Endothelial cell of umbilical vein (primary cell): ENCODE data around the gene TRIM25. TPM values are rescaled to one million over a fixed set of nuclear protein-coding genes. Genes with fewer than 3 reads are reported as not detected.

Experiments
- BruUV-seq: library from RNA; stranded (reverse); fragments of 400-500 nt; replicated peaks from 2 replicates; lab custom pipeline; 2021; lab: Mats Ljungman, UMichigan
- CTCF ChIA-PET: fragments of 300-600, 350-600 bp; sonication (Branson Sonifier 250); formaldehyde crosslinking; loops from one replicate; lab custom pipeline; 2021; ENCODE audit warnings: antibody characterized with exemption, inconsistent platforms; lab: Charles Lee
- POLR2A ChIA-PET: fragments of 300-600, 350-600 bp; sonication (Branson Sonifier 250); formaldehyde crosslinking; loops from one replicate; lab custom pipeline; 2021; ENCODE audit warnings: antibody characterized with exemption, inconsistent platforms; lab: Charles Lee
- DNase-seq: peaks from one replicate; pipeline ENCODE4 v3.0.0-alpha.2; 2011; ENCODE audit warnings: low read depth, low spot score
- FAIRE-seq: peaks from 2 replicates; lab custom pipeline; 2011; peaks lifted over from hg19 to GRCh38; lab: Jason Lieb, UNC
- H2AFZ ChIP-seq: 2 replicates; pipeline ENCODE4 v1.6.0; 2012; ENCODE audit warnings: low read depth, low read length, control low read depth, inconsistent platforms
- H3K27ac ChIP-seq: 2 replicates; pipeline ENCODE4 v1.5.1; 2011; ENCODE audit warnings: low read depth, mild to moderate bottlenecking, control low read depth, low read length, moderate library complexity; ENCODE audit not compliant: insufficient read depth
- H3K27me3 ChIP-seq, 2 experiments: 2 replicates each; pipeline versions ENCODE4 v1.6.0 to v1.6.1; 2011; ENCODE audit warnings: low read length in 2 of 2, mixed read lengths in 1 of 2; ENCODE audit not compliant: control insufficient read depth in 2 of 2, insufficient read depth in 2 of 2
- H3K36me3 ChIP-seq, 2 experiments: 2 replicates in 1 of 2; 3 replicates in 1 of 2; pipeline ENCODE4 v1.5.1; 2011; ENCODE audit warnings: low read length in 2 of 2, mild to moderate bottlenecking in 1 of 2, moderate library complexity in 1 of 2; ENCODE audit not compliant: control insufficient read depth in 2 of 2, insufficient read depth in 2 of 2; ENCODE audit errors: extremely low read depth in 1 of 2
- H3K4me1 ChIP-seq: 3 replicates; pipeline ENCODE4 v1.5.1; 2011; ENCODE audit warnings: mild to moderate bottlenecking, low read length; ENCODE audit not compliant: control insufficient read depth, insufficient read depth; ENCODE audit errors: extremely low read depth
- H3K4me2 ChIP-seq: 2 replicates; pipeline ENCODE4 v1.6.1; 2011; ENCODE audit warnings: low read length, control low read depth, mixed read lengths; ENCODE audit not compliant: insufficient read depth
- H3K4me3 ChIP-seq, 3 experiments: fragments of 200-600 bp in 1 of 3; sonication (generic), shearing (Covaris generic) in 1 of 3; replicated peaks in 1 of 3; 2 replicates each; pipeline ENCODE4 v1.5.1; 2011 to 2016; ENCODE audit warnings: control low read depth in 3 of 3, low read length in 3 of 3, mild to moderate bottlenecking in 2 of 3, inconsistent platforms in 1 of 3, low read depth in 1 of 3, moderate library complexity in 1 of 3; ENCODE audit not compliant: insufficient read depth in 1 of 3
- H3K79me2 ChIP-seq: 2 replicates; pipeline ENCODE4 v1.6.0; 2012; ENCODE audit warnings: low read length, inconsistent platforms; ENCODE audit not compliant: control insufficient read depth, insufficient read depth
- H3K9ac ChIP-seq: replicated peaks from 2 replicates; pipeline ENCODE3; 2011; ENCODE audit warnings: low read length, control low read depth; ENCODE audit not compliant: insufficient read depth; ENCODE audit errors: extremely low read depth
- H3K9me1 ChIP-seq: replicated peaks from 3 replicates; pipeline ENCODE4 v1.6.0; 2011; ENCODE audit warnings: mild to moderate bottlenecking, low read length; ENCODE audit not compliant: control insufficient read depth, insufficient read depth; ENCODE audit errors: extremely low read depth
- H3K9me3 ChIP-seq: replicated peaks from 2 replicates; pipeline ENCODE4 v1.5.1; 2012; ENCODE audit warnings: low read length, inconsistent platforms; ENCODE audit not compliant: control insufficient read depth, insufficient read depth
- H4K20me1 ChIP-seq: replicated peaks from 2 replicates; pipeline ENCODE3; 2011; ENCODE audit warnings: mild to moderate bottlenecking, low read length; ENCODE audit not compliant: control insufficient read depth, insufficient read depth; ENCODE audit errors: extremely low read depth
- EZH2 ChIP-seq: IDR thresholded peaks from 2 replicates; pipeline ENCODE4 v1.6.1; 2012; ENCODE audit warnings: borderline replicate concordance, low read depth, mild to moderate bottlenecking, moderate library complexity, low read length, inconsistent platforms; ENCODE audit not compliant: severe bottlenecking
- FOS ChIP-seq: IDR thresholded peaks from 2 replicates; pipeline ENCODE4 v1.6.1; 2011; ENCODE audit warnings: mild to moderate bottlenecking, low read length, moderate library complexity, borderline replicate concordance; ENCODE audit not compliant: insufficient read depth
- GATA2 ChIP-seq: IDR thresholded peaks from 2 replicates; pipeline ENCODE4 v1.7.0; 2011; ENCODE audit warnings: low read depth, mild to moderate bottlenecking, moderate library complexity, mixed read lengths, low read length; ENCODE audit not compliant: insufficient read length, insufficient read depth
- MYC ChIP-seq: IDR thresholded peaks from one replicate; pipeline ENCODE4 v1.6.1; 2011; ENCODE audit warnings: mild to moderate bottlenecking, low read depth, low read length
- POLR2A ChIP-seq: IDR thresholded peaks from 2 replicates; pipeline ENCODE4 v1.6.1; 2012; ENCODE audit warnings: low read depth, mild to moderate bottlenecking, control low read depth, low read length
- POLR2AphosphoS5 ChIP-seq: IDR thresholded peaks from 2 replicates; pipeline ENCODE4 v1.6.1; 2012; ENCODE audit warnings: low read depth, mild to moderate bottlenecking, control low read depth, low read length, moderate library complexity; ENCODE audit not compliant: insufficient read depth
- dilution Hi-C: fragments of 300-500 bp; cut with MboI; formaldehyde crosslinking; loops from one replicate; pipeline ENCODE4 v1.15.0; 2019; ENCODE audit warnings: low sequenced_read_pairs; ENCODE audit not compliant: extremely low pct_ligation_motif_present
- intact Hi-C: fragments of 100-400 bp; cut with micrococcal nuclease; formaldehyde crosslinking; loops from one replicate; pipeline ENCODE4 v1.10.0; 2022
- polyA plus RNA-seq, 4 experiments: library from polyadenylated mRNA; depleted of rRNA in 3 of 4; stranded (reverse) in 3 of 4; unstranded in 1 of 4; fragments of >200 nt; gene quantifications; 2 replicates each; pipeline versions ENCODE4 v1.2.1 to v1.2.3, GENCODE V29; 2011 to 2012; ENCODE audit warnings: missing spikeins in 1 of 4
- total RNA-seq: library from RNA; stranded (reverse); gene quantifications from 2 replicates; pipeline ENCODE4 v1.2.3, GENCODE V29; 2021
- TF ChIP-seq, protein P1 (sequence below): IDR thresholded peaks from 2 replicates; pipeline ENCODE4 v1.6.1; 2011; ENCODE audit not compliant: insufficient read depth, insufficient read length
- TF ChIP-seq, protein P2 (sequence below), 2 donors: IDR thresholded peaks; 1 replicate in 1 of 2; 2 replicates in 1 of 2; pipeline ENCODE4 v1.5.1; 2011; ENCODE audit warnings: low read length in 2 of 2, mild to moderate bottlenecking in 2 of 2, moderate library complexity in 2 of 2, control low read depth in 1 of 2, inconsistent platforms in 1 of 2, low read depth in 1 of 2; ENCODE audit not compliant: insufficient read depth in 1 of 2; ENCODE audit errors: extremely low read depth in 1 of 2

TRIM25 gene
- total and polyA plus RNA-seq, 2 donors (not counting 3 experiments of a cell fraction or from before 2014, with no cell fraction given): 42.8 to 98.4 TPM

DNA sequence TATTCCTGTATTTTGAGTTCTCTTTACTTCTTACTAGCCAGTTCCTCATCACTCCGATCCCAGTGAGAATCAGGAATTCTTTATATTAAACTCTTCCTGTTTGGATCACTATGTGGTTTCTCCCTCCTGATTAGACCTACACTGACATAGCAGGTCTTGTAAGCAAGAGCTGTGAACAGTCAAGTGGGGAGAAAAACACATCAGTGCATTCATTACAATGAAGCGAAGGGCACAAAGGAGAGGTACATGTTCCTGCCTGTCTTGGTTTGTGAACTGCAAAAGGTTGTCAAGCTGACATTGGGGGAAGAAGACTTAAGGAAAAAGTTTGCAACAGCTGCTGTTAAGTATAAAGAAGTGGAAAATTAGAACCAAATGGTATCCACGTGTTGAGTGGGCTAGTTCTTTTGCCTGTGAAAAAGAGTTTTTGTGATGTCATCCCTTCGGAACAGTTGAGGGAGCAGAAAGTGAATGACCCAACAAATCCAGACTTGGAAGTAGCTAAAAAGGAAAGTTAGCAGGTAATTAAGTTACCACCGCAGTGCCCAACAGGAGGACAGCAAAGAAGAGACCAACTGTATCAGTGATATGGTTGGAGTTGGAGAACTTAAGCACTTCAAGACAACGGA, 23.0 kb upstream of the TRIM25 start:
- TF ChIP-seq FOS: no peak
- TF ChIP-seq POLR2A: no peak
- no peak for TF ChIP-seq POLR2AphosphoS5
- TF ChIP-seq GATA2: no peak
- no peak overlapping the region for H2AFZ ChIP-seq
- no peaks in the 10 kb centered on the region for H3K79me2 ChIP-seq
- peaks cover 2 to 6% of the 10 kb centered on the region in 2 experiments for H3K36me3 ChIP-seq
- FAIRE-seq (no peak), DNase-seq (peak; percentile 15)
- peaks cover 24% of the 10 kb centered on the region for H3K4me1 ChIP-seq
- ChIA-PET CTCF (interaction anchor here (1.2 to 1.8 kb wide), 4 partner anchors 10 to 117 kb away, joined by 3 to 10 read pairs (median 3); no protein-coding TSS in a partner anchor), POLR2A (no interaction called here)
- no peak overlapping the region for H3K9ac ChIP-seq
- H4K20me1 ChIP-seq: no peaks in the 10 kb centered on the region
- no TSS peak for BruUV-seq
- dilution Hi-C loops (no loop called here), intact Hi-C loops (loop anchor here (1.0 to 2.0 kb wide), 3 partner anchors 24 to 186 kb away; partner anchors contain the start of genes COIL and DGKE)
- H3K4me2 ChIP-seq: no peak overlapping the region
- no peaks in the 10 kb centered on the region for H3K9me1 ChIP-seq
- no peak overlapping the region for H3K4me3 ChIP-seq
- no peaks in the 10 kb centered on the region for H3K9me3 ChIP-seq
- H3K27ac ChIP-seq: peak overlapping the region; percentile 78
- H3K27me3 ChIP-seq: no peaks in the 10 kb centered on the region

DNA sequence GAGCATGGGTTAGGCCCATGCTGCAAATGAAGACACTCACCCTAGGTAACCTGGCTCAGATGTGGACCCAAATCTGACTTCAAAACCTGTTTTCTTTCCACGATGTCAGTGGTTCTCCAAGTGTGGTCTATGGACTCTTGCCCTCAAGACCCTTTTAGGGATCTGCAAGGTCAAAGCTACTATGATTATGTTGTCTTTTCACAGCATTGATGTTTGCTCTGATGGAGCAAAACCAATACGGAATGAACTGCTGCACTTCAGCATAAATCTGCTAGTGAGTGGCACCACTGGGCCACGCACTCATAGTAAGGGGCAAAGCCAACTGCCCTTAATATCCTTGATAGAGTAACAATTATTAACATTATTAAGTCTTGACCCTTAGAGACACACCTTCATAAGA, 21.6 kb upstream of the TRIM25 start:
- Histone ChIP-seq H4K20me1 (no peaks in the 10 kb centered on the region), H3K36me3 (peaks cover 2% of the 10 kb centered on the region in 2 experiments), H3K27ac (no peak overlapping the region), H3K4me1 (peaks cover 24% of the 10 kb centered on the region), H3K9me1 (no peaks in the 10 kb centered on the region), H3K4me3 (no peak overlapping the region), H3K9me3 (no peaks in the 10 kb centered on the region), H3K27me3 (no peaks in the 10 kb centered on the region), H3K9ac (no peak overlapping the region), H2AFZ (no peak overlapping the region), H3K79me2 (no peaks in the 10 kb centered on the region), H3K4me2 (no peak overlapping the region)
- FAIRE-seq (no peak), DNase-seq (no peak)
- ChIA-PET CTCF (interaction anchor here (1.8 kb wide), 1 partner anchor 116 kb away, joined by 10 read pairs; no protein-coding TSS in a partner anchor), POLR2A (no interaction called here)
- no TSS peak for BruUV-seq
- no peak for TF ChIP-seq EZH2
- TF ChIP-seq POLR2A: no peak
- no peak for TF ChIP-seq POLR2AphosphoS5
- TF ChIP-seq, protein P1, sequence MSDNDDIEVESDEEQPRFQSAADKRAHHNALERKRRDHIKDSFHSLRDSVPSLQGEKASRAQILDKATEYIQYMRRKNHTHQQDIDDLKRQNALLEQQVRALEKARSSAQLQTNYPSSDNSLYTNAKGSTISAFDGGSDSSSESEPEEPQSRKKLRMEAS: no peak
- no peak for TF ChIP-seq FOS
- TF ChIP-seq, protein P2, sequence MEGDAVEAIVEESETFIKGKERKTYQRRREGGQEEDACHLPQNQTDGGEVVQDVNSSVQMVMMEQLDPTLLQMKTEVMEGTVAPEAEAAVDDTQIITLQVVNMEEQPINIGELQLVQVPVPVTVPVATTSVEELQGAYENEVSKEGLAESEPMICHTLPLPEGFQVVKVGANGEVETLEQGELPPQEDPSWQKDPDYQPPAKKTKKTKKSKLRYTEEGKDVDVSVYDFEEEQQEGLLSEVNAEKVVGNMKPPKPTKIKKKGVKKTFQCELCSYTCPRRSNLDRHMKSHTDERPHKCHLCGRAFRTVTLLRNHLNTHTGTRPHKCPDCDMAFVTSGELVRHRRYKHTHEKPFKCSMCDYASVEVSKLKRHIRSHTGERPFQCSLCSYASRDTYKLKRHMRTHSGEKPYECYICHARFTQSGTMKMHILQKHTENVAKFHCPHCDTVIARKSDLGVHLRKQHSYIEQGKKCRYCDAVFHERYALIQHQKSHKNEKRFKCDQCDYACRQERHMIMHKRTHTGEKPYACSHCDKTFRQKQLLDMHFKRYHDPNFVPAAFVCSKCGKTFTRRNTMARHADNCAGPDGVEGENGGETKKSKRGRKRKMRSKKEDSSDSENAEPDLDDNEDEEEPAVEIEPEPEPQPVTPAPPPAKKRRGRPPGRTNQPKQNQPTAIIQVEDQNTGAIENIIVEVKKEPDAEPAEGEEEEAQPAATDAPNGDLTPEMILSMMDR (IDR thresholded peaks at IDR 0.05; ENCODE audit: extremely low read depth in 1 of 2, insufficient read depth in 1 of 2, low read depth in 1 of 2, low read length in 2 of 2): no peak
- no peak for TF ChIP-seq GATA2
- TF ChIP-seq MYC: no peak
- intact Hi-C loops (no loop called here), dilution Hi-C loops (no loop called here)
